ENCODE data around the gene PRND.

The PRND gene

GRCh38 chr20:4708856-4709255 lies 12.9 kb upstream of the PRND start:
- in situ Hi-C loops (cut with HindIII; ENCODE audit: low pct_ligation_motif_present, low sequenced_read_pairs), result no loop called here
- DNase-seq, result no peak
- Histone ChIP-seq H3K27me3 (replicated peaks) (no peaks in the 10 kb centered on the region), H3K4me3 (ENCODE audit: low read depth, low read length) (no peak overlapping the region), H3K36me3 (replicated peaks) (no peaks in the 10 kb centered on the region), H3K27ac (no peak overlapping the region)
- TF ChIP-seq CTCF (IDR thresholded peaks at IDR 0.05; ENCODE audit: low read depth, low read length, missing control alignments), result no peak

DNA sequence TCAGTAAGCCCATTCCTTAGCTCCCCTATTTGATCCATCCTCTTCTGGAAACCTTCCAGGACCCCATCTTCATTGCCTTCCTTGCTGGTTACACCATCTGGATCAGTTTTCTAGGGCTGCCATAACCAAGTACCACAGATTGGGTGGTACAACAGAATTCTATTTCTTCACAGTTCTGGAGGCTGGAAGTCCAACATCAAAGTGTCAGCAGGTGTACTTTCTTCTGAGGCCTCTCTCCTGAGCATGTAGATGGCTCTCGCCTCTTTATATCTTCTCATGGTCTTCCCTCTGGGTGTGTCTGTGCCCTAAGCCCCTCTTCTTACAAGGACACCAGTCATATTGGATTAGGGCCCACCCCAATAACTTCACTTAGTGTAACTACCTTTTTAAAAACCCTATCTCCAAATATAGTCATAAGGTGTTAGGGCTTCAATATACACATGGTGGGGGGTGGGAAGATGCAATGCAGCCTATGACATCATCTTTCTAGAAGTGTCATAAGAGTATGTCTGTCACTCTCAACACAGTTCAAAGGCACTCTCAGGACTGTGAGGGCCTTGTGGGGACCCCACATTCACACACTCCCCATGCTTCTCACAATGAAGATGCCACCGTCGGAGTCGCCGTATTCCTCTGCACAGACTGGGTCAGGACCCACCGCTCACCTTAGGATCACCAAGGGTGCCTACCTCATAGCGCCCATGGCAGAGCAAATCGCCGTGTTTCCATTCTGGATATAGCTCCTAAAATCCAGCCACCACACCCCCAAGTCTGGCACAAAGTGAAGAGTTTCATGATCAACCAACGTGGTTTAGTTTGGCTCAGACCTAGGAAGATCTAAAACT lies 12.2 kb upstream of the PRND start:
- in situ Hi-C loops (cut with HindIII; ENCODE audit: low pct_ligation_motif_present, low sequenced_read_pairs), result no loop called here

DNA sequence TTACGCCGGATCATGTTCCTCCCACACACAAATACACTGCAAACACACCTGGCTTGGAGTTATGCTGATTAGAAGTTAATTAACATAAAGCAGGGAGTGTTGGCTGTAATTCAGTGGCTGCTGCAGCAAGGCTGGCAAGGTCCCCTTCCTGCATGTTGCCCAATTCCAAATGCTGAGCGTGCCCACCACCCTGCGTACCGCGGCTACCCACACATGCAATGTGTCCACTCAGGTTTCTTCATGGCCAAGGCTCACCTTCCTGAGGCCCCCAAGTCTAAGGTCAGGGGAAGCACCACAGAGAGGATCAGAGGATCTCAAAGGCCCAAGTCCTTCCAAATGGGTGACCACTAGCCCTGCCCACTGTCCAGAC lies 11.6 kb upstream of the PRND start:
- in situ Hi-C loops (cut with HindIII; ENCODE audit: low pct_ligation_motif_present, low sequenced_read_pairs), result no loop called here
- Histone ChIP-seq H3K4me3 (ENCODE audit: low read depth, low read length) (no peak overlapping the region), H3K27me3 (replicated peaks) (no peaks in the 10 kb centered on the region), H3K27ac (no peak overlapping the region), H3K36me3 (replicated peaks) (no peaks in the 10 kb centered on the region)
- no peak for TF ChIP-seq CTCF (IDR thresholded peaks at IDR 0.05; ENCODE audit: low read depth, low read length, missing control alignments)
- no peak for DNase-seq

More for the DNA sequence above, 12.2 kb upstream of the PRND start:
- Histone ChIP-seq H3K36me3 (replicated peaks) (no peaks in the 10 kb centered on the region), H3K4me3 (ENCODE audit: low read depth, low read length) (no peak overlapping the region), H3K27me3 (replicated peaks) (no peaks in the 10 kb centered on the region), H3K27ac (no peak overlapping the region)
- DNase-seq, result no peak
- no peak for TF ChIP-seq CTCF (IDR thresholded peaks at IDR 0.05; ENCODE audit: low read depth, low read length, missing control alignments)

DNA sequence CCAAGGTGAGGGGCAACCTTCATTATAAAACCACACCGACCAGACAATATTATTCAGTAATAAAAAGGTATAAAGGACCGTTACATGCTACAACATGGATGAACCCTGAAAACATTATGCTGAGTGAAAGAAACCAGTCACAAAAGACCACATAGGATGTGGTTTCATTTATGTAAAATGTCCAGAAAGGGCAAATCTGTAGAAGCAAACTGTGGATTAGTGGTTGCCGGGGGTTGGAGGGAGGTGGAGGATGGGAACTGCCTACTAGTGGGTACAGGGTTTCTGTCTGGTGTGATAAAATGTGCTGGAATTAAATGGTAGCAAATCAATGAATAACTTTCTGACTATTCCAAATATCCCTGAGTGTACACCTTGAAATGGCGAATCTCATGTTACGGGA lies 10.2 kb upstream of the PRND start:
- DNase-seq, result no peak
- Histone ChIP-seq H3K27me3 (replicated peaks) (no peaks in the 10 kb centered on the region), H3K36me3 (replicated peaks) (no peaks in the 10 kb centered on the region), H3K4me3 (ENCODE audit: low read depth, low read length) (no peak overlapping the region), H3K27ac (no peak overlapping the region)
- no peak for TF ChIP-seq CTCF (IDR thresholded peaks at IDR 0.05; ENCODE audit: low read depth, low read length, missing control alignments)
- in situ Hi-C loops (cut with HindIII; ENCODE audit: low pct_ligation_motif_present, low sequenced_read_pairs), result no loop called here

GRCh38 chr20:4713401-4713800 lies 8.3 kb upstream of the PRND start:
- in situ Hi-C loops (cut with HindIII; ENCODE audit: low pct_ligation_motif_present, low sequenced_read_pairs), result no loop called here
- DNase-seq, result no peak

More at GRCh38 chr20:4713401-4713800, 8.3 kb upstream of the PRND start:
- H3K36me3 ChIP-seq (replicated peaks), result no peaks in the 10 kb centered on the region
- H3K4me3 ChIP-seq (ENCODE audit: low read depth, low read length), result no peak overlapping the region
- H3K27me3 ChIP-seq (replicated peaks), result no peaks in the 10 kb centered on the region
- no peak overlapping the region for H3K27ac ChIP-seq
- TF ChIP-seq CTCF (IDR thresholded peaks at IDR 0.05; ENCODE audit: low read depth, low read length, missing control alignments), result no peak
